Gastrocnemius medialis (tissue), 4 donors: ENCODE data around the gene PLCXD3.

ENCODE experiments used
- CTCF ChIP-seq, 5 experiments: fragments of 450-650 bp in 3 of 5; fragments of 200-600 bp in 2 of 5; sonication (generic) in 2 of 5; IDR thresholded peaks in 4 of 5; conservative IDR thresholded peaks in 1 of 5; 1 replicate in 4 of 5; 2 replicates in 1 of 5; pipeline ENCODE4 v1.5.1; 2016 to 2019; ENCODE audit warnings: antibody characterized with exemption in 5 of 5, mild to moderate bottlenecking in 3 of 5, moderate library complexity in 3 of 5
- POLR2A ChIP-seq, 2 donors: fragments of 450-650 bp; IDR thresholded peaks; one replicate each; pipeline ENCODE4 v1.6.1; 2017; ENCODE audit warnings: antibody characterized with exemption in 2 of 2, mild to moderate bottlenecking in 2 of 2, moderate library complexity in 2 of 2

- no peak for TF ChIP-seq CTCF (IDR thresholded peaks at IDR 0.05 in 4 of 5, conservative IDR thresholded peaks at IDR 0.05 in 1 of 5)
- no peak for TF ChIP-seq POLR2A (IDR thresholded peaks at IDR 0.05)
Measured at GRCh38 chr5:41286165-41286564, 224.2 kb downstream of the PLCXD3 start.
